Large intestine (tissue), 3 donors: ENCODE results near the gene IGSF10. TPM values are rescaled to one million over a fixed set of nuclear protein-coding genes. Genes with fewer than 3 reads are reported as not detected.

ENCODE experiments used
- DNase-seq, 2 donors: peaks; one replicate each; pipeline versions ENCODE4 v3.0.0 to v3.0.0-alpha.2; 2013
- H3K27ac ChIP-seq: one replicate; pipeline ENCODE4 v1.5.1; 2013; ENCODE audit warnings: low read length
- H3K27me3 ChIP-seq: 2 replicates; pipeline ENCODE4 v1.6.1; 2013; ENCODE audit warnings: low read length; ENCODE audit not compliant: control insufficient read depth, insufficient read depth
- H3K36me3 ChIP-seq: 2 replicates; pipeline ENCODE4 v1.6.1; 2013; ENCODE audit warnings: low read length; ENCODE audit not compliant: control insufficient read depth, insufficient read depth
- H3K4me1 ChIP-seq: one replicate; pipeline ENCODE4 v1.6.1; 2013; ENCODE audit warnings: low read length; ENCODE audit not compliant: control insufficient read depth, insufficient read depth
- H3K4me3 ChIP-seq: one replicate; pipeline ENCODE4 v1.5.1; 2013; ENCODE audit warnings: low read length
- H3K9me3 ChIP-seq: one replicate; pipeline ENCODE4 v1.6.1; 2013; ENCODE audit warnings: mild to moderate bottlenecking, low read depth, low read length, moderate library complexity; ENCODE audit not compliant: control insufficient read depth
- WGBS: methylation state at CpG from one replicate; pipeline ENCODE4 v1.1.5; 2013; ENCODE audit warnings: low lambda C conversion rate; ENCODE audit not compliant: insufficient coverage; 5-methylcytosine and 5-hydroxymethylcytosine counted together
- polyA plus RNA-seq: library from polyadenylated mRNA; unstranded; fragments of 120-200 nt; gene quantifications from one replicate; pipeline ENCODE4 v1.2.1, GENCODE V29; 2013

The IGSF10 gene
- polyA plus RNA-seq, 1 donor, result 1.7 TPM

DNA sequence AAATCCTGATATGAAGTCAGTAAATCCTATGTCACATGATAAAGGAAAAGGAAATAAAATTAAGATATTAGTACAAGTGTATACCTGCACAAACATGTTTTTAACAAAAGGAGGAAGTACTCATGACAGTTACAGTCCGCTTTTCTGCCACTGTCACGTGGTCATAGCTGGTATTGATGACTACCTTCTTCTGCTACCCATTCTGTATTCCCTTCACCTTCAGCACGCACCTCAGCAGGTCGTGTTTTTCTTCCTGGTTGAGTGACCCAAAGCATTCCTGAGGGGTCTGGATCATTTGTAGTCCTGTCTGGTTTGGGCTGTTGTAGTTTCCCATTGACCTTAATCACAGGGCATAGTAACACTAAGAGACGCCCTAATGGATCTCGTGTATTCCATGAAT, 41.1 kb downstream of the IGSF10 start:
- H3K4me3 ChIP-seq, result no peak overlapping the region
- WGBS, result no CpG with 5 or more reads among the region's 6 CpGs
- DNase-seq, result no peak
- no peak overlapping the region for H3K27ac ChIP-seq
- no peaks in the 10 kb centered on the region for H3K9me3 ChIP-seq
- no peaks in the 10 kb centered on the region for H3K36me3 ChIP-seq
- no peaks in the 10 kb centered on the region for H3K4me1 ChIP-seq
- no peaks in the 10 kb centered on the region for H3K27me3 ChIP-seq

DNA sequence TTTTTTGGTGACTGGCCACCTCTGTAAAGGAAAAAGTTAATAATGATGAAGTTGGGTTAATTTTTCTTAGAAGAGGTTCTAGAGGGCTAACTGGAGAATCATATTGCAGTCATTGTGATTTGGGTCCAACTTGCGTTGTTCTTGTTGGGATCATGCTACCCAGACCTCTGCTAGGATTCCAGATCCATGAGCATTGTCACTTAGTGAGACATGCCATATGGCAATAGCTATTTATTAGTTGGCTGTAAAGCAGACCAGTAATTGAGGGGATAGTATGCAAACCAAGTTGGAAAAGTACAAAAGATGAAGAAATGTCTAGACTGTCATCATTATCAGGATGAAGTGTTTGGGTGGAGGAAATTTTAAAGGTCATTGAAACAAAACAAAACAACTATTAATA, 45.6 kb downstream of the IGSF10 start:
- no peaks in the 10 kb centered on the region for H3K36me3 ChIP-seq
- 80% methylated on average over 1 of the region's 1 CpG for WGBS
- no peak for DNase-seq
- no peak overlapping the region for H3K4me3 ChIP-seq
- H3K27me3 ChIP-seq, result no peaks in the 10 kb centered on the region
- no peaks in the 10 kb centered on the region for H3K4me1 ChIP-seq
- H3K9me3 ChIP-seq, result no peaks in the 10 kb centered on the region
- H3K27ac ChIP-seq, result no peak overlapping the region

DNA sequence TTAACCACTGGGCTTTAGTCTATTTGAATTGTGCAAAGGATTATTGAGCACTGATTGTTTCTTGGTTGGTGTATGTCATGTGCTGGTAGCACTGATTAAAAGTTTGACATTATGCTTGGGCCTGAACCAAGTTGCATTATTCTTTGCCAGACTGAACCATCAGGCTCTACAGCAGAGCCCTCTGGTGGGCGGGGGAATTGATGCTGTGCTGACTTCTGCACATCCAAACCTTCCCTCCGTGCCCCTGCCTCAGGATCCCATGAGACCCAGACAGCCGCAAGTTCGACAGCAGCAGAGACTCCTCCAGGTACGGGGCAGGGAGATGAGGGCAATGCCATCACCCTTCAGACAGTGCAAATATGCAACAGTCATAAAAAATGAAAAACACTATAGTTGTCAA, 47.9 kb downstream of the IGSF10 start:
- Histone ChIP-seq H3K27ac (no peak overlapping the region), H3K4me1 (no peaks in the 10 kb centered on the region), H3K4me3 (no peak overlapping the region), H3K9me3 (no peaks in the 10 kb centered on the region), H3K36me3 (no peaks in the 10 kb centered on the region), H3K27me3 (no peaks in the 10 kb centered on the region)
- no CpG with 5 or more reads among the region's 5 CpGs for WGBS
- no peak for DNase-seq

Other genes starting within 250 kb of the IGSF10 start
- gene P2RY14, start 182.5 kb downstream of the IGSF10 start, polyA plus RNA-seq, result 2.8 TPM
- gene GPR87, start 144.2 kb downstream of the IGSF10 start, polyA plus RNA-seq, result not detected
- 4.9 TPM for gene P2RY13, start 131.5 kb downstream of the IGSF10 start, polyA plus RNA-seq
- gene P2RY12, start 76.3 kb downstream of the IGSF10 start, polyA plus RNA-seq, result 2.3 TPM